Fibroblast of lung (primary cell): ENCODE results near the gene TLE5.

ENCODE experiments used
- CTCF ChIP-seq, 2 donors: IDR thresholded peaks in 1 of 2; conservative IDR thresholded peaks in 1 of 2; 1 replicate in 1 of 2; 2 replicates in 1 of 2; pipeline ENCODE4 v1.5.1; 2011 to 2012; ENCODE audit warnings: low read length in 2 of 2, control low read depth in 1 of 2, inconsistent platforms in 1 of 2, low read depth in 1 of 2, mild to moderate bottlenecking in 1 of 2
- EZH2 ChIP-seq: IDR thresholded peaks from 2 replicates; pipeline ENCODE4 v1.5.1; 2012; ENCODE audit warnings: low read length, control low read depth, mild to moderate bottlenecking; ENCODE audit errors: missing control alignments

- TF ChIP-seq CTCF (conservative IDR thresholded peaks at IDR 0.05 in 1 of 2, IDR thresholded peaks at IDR 0.05 in 1 of 2; ENCODE audit: low read depth in 1 of 2, low read length in 2 of 2) (no peak), EZH2 (no peak)
Observed at GRCh38 chr19:3057275-3057714, 5.0 kb downstream of the TLE5 start.
